Fibroblast of lung (primary cell): ENCODE results near the gene LLCFC1.

Experiments used
- EZH2 ChIP-seq: IDR thresholded peaks from 2 replicates; pipeline ENCODE4 v1.5.1; 2012; ENCODE audit warnings: low read length, control low read depth, mild to moderate bottlenecking; ENCODE audit errors: missing control alignments
- TF ChIP-seq, protein P1 (sequence below), 2 donors: IDR thresholded peaks in 1 of 2; conservative IDR thresholded peaks in 1 of 2; 1 replicate in 1 of 2; 2 replicates in 1 of 2; pipeline ENCODE4 v1.5.1; 2011 to 2012; ENCODE audit warnings: low read length in 2 of 2, control low read depth in 1 of 2, inconsistent platforms in 1 of 2, low read depth in 1 of 2, mild to moderate bottlenecking in 1 of 2

DNA sequence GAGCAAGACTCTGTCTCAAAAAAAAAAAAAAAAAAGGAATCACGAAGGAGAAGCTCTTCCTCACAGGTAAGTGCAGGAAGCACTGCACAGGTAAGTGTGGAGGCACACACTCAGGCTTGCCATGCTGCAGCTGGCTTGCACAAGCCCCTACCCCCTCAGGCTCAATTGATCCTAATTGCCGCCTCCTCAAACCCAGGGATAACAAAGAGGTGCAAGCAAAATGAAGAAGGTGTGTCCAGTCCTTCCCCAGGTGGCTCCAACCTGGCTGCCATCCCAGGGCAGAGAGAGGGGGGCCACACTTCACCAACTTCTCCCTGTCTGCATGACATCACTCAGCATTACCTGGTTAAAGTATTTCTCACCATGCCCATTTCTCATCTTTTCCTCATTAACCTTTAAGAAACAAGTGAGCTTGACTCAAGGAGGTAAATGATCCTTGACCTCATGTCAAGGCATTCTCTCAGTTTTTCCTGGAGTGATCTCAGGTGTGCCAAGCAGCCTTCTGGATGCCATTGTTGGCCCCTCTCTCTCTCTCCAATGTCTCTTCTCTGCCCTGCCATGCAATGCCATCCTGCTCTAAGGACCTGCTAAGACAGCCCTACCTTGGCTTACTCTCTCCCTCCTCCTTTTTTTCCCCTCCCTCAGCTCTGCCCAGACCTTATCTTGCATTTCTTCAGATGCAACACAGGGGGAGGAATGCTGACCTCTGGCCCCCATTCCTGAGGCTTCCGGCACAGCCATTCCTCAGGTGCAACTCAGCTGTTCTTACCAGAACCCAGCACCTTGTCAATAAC lies 40.7 kb upstream of the LLCFC1 start:
- TF ChIP-seq, protein P1, sequence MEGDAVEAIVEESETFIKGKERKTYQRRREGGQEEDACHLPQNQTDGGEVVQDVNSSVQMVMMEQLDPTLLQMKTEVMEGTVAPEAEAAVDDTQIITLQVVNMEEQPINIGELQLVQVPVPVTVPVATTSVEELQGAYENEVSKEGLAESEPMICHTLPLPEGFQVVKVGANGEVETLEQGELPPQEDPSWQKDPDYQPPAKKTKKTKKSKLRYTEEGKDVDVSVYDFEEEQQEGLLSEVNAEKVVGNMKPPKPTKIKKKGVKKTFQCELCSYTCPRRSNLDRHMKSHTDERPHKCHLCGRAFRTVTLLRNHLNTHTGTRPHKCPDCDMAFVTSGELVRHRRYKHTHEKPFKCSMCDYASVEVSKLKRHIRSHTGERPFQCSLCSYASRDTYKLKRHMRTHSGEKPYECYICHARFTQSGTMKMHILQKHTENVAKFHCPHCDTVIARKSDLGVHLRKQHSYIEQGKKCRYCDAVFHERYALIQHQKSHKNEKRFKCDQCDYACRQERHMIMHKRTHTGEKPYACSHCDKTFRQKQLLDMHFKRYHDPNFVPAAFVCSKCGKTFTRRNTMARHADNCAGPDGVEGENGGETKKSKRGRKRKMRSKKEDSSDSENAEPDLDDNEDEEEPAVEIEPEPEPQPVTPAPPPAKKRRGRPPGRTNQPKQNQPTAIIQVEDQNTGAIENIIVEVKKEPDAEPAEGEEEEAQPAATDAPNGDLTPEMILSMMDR (conservative IDR thresholded peaks at IDR 0.05 in 1 of 2, IDR thresholded peaks at IDR 0.05 in 1 of 2; ENCODE audit: low read depth in 1 of 2, low read length in 2 of 2) = no peak
- no peak for TF ChIP-seq EZH2
